C4-2B (cell line): ENCODE data around the gene RHOU.

Source experiments
- CTCF ChIP-seq: fragments of 450-650 bp; conservative IDR thresholded peaks from 2 replicates; pipeline ENCODE4 v1.5.1; 2017; ENCODE audit warnings: mild to moderate bottlenecking
- ZFX ChIP-seq: fragments of 450-650 bp; IDR thresholded peaks from 2 replicates; pipeline ENCODE4 v1.6.1; 2017

DNA sequence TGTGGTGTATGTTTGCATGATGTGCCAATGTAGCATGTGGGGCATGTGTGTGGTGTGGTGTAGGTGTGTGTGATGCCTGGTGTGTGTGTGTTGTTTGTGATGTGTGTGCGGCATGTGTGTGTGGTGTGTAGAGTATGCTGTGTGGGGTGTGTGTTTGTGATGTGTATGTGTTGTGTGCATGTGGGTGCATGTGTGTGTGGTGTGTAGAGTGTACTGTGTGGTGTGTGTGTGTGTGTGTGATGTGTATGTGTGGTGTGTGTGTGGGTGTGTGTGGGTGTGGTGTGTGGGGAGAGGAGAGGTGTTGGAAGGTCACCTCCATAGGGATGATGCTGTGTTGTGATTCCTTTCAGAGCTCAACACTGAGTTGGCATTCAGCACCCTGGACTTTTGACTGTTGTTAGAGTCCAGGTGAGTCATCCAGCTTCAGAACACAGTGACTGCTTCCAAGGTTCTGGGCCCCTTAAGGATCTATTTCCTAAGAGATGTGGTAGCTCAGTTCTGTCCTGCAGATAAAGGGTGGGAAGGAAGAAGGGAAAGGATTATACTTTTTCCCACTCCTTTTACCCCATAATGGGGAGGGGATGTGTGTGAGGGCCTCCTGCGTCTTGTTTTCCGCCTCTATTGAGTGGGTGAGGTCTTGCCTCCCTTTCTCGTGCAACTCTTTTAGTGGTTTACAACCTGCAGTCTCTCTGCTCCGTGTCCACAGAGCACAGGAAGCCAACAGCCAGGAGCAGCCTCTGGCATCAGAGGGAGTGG lies 47.6 kb downstream of the RHOU start:
- TF ChIP-seq CTCF (no peak), ZFX (no peak)
